Measurements from ENCODE around the gene SPPL3.

GRCh38 chr12:120741476-120742421, 162.4 kb downstream of the SPPL3 start:
- TF ChIP-seq CTCF (IDR thresholded peaks at IDR 0.05), result no peak
- no peak for TF ChIP-seq POLR2A (IDR thresholded peaks at IDR 0.05)
